Amygdala (tissue), 56 donors: Measurements from ENCODE around the gene SRGAP1.
"Not testable (repeated sequence)": the region's sequence is repeated elsewhere in the genome, so short reads cannot be mapped to it uniquely, and the experiment has no call there.

ENCODE experiments used
- DNase-seq, 56 donors: peaks; one replicate each; lab custom pipeline; 2025; lab: John Stamatoyannopoulos, UW

SRGAP1 gene

GRCh38 chr12:64065881-64066451 is 221.5 kb downstream of the SRGAP1 start:
- no peak for DNase-seq

- DNase-seq = no peak
Measured at GRCh38 chr12:64066776-64067175, 222.3 kb downstream of the SRGAP1 start.

- DNase-seq = no peak
Measured at GRCh38 chr12:64070454-64070853, 226.0 kb downstream of the SRGAP1 start.

DNA sequence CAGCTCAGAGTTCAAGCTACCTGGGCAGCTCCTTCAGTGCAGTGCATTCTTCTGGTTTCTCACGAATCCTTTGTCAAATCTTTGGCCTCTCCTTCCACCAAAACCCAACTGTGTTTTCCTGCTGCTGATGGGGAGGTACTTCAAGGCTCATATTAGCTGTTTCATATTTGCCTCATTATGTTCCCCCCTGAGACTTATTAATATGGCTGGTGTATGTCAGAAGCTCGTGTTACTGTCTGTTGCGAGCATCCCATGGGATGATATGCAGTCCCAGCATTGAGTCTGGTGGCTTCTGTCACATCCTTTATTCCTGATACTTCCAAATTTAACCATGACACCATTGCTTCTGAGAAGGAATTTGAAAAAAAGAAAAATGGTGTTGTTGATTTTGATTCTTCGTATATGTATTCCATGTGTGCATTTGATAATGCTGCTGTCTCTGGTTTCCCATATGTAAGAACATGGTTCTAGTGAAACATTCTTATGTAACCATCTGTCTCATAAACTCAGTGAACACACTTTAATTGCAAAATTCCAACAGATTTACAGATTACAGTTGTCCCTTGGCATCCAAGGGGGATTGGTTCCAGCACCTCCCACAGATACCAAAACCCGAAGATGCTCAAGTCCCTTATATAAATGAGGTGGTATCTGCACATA is 228.5 kb downstream of the SRGAP1 start:
- no peak for DNase-seq

DNA sequence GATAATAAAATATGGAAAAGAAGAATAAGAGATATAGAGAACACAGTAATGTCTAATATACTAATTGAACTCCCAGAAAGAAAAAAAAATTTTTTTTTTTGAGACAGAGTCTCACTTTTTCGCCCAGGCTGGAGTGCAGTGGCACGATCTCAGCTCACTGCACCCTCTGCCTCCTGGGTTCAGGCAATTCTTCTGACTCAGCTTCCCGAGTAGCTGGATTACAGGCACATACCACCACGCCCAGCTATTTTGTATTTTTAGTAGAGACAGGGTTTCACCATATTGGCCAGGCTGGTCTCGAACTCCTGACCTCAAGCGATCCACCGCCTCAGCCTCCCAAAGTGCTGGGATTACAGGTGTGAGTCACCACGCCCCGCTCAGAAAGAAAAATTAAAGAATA is 232.1 kb downstream of the SRGAP1 start:
- not testable (repeated sequence) for DNase-seq

- no peak for DNase-seq
Measured at GRCh38 chr12:64077922-64078321, 233.4 kb downstream of the SRGAP1 start.

DNA sequence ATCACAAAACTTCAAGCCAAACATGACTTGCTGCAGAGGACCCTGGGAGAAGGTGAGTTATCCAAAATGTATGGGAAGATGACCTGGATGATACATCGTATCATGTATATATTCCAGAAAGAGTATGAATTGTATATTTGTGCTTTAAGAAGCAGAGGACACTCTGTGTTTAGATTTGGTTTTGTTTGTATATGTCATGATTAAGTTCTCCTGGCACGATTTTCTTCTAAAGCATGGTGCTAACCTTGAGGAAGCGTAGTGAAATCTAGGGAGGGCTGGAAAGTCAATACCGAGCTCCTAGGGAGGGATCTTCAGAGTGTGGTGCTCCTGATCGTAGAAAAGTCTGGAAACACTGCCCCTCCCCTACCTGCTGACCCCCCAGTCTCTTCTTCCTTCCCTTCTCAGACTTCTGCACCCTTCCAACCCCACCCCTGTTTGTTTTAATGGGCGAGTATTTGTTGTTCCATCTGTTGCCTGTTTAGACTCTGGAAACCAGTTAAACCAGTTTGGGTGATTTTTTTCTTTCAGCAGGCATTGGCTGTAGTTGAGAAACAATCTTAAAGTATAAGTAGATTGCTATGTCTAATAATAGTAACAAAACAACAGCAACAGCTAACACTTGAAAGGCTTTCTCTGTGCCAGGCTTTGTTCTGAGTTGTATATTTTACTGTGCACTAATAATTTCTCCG is 236.0 kb downstream of the SRGAP1 start:
- DNase-seq = no peak

DNA sequence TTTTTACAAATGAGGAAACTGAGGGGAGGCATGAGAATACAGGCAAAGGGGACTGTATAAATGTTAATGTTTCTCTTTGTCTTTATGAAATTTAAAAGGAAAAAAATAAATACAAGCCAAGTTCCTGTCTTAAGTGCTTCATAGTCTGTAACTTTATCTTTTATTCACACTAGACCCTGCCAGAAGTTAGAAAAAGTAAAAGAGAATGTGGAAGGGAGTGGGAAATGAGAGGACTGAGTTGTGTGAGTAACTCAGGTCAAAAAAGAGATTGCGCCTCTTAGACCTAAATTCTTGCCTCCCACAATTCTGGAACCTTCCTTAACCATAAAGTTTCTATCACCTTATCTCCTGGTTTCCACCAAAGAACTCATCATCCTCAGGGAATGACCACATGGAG is 236.5 kb downstream of the SRGAP1 start:
- no peak for DNase-seq

GRCh38 chr12:64082116-64082515 is 237.6 kb downstream of the SRGAP1 start:
- DNase-seq = no peak

DNA sequence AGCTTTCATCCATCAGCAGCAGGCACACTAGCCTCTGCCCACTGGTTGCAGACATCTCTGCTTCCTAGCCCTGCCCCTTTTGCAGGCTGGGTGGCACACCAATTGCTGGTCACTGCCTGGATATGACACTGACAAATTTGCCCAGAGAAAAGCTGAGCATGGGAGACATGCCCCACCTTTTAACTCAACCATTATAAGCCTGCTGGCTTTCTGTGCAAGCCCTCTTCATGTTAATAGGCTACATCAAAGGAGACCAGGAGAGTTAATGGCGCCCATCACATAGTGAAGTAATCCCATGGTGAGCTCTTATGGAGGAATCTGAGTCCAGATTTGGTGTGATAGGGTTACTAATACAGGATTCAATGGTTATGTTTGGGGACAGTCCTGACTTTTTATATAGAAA is 238.4 kb downstream of the SRGAP1 start:
- DNase-seq = peak in 2 of 56 donors; percentile 11 to 24

DNA sequence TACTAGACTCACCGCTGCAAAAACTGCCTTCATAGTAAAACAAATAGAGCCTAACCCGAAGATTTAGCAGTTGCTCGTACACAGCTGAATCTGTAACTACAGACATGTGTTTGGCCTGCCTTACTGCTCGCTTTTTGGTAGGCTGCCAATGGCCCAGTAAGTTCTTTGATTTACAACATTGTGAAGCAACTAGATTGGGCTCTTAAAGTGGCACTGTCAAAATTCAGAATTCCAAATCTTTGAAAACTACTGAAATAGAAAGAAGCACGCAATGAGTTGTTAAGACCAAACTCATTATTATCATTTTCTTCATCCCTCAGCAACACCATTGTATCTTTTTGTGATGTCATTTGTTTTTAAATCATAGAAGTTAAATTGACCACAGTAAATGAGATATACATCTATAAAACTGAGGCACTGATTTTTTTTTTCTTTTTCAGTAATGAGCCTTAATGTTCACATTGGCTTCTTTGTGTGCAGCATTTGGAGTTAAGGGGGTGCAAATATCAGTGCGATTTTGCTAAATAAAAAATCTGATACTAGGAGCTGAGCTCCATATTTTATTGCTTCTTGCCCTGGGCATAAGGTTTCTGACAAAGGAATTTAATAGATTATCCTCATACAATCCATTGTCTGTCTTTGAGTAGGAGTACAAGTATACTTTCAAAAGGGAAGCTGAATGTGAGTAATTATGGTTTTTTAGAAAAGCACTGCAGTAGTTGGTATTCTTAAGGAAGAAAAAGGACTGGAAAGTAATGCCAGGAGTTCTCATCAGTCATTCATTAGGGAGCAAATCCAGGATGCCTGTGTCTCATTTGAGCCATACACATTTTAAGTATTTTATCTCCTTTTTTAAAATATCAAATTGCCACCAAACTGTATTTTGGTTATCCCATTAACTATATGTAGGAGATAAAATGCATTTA is 239.0 kb downstream of the SRGAP1 start:
- DNase-seq = peak in 45 of 56 donors; percentile 2 to 85 (median 43)

DNA sequence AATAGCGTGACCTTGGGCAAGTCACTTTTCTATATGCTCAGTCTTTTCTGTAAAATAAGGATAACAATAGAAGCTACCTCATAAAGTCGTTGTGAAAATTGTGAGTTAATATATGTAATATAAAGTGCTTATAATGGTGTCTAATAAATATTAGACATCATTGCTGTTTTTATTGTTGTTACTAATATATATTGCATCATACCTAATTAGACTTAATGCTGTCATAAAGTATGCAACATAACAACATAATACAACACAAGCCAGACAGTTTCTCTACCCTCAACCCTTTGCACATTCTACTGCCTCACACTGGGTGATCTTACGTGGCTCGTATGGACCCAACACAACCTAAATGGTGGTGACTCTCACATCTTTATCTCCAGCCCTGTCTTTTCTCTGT is 240.7 kb downstream of the SRGAP1 start:
- DNase-seq = no peak

- DNase-seq = no peak
Measured at GRCh38 chr12:64085996-64086395, 241.5 kb downstream of the SRGAP1 start.

- no peak for DNase-seq
Measured at GRCh38 chr12:64086946-64087345, 242.4 kb downstream of the SRGAP1 start.

DNA sequence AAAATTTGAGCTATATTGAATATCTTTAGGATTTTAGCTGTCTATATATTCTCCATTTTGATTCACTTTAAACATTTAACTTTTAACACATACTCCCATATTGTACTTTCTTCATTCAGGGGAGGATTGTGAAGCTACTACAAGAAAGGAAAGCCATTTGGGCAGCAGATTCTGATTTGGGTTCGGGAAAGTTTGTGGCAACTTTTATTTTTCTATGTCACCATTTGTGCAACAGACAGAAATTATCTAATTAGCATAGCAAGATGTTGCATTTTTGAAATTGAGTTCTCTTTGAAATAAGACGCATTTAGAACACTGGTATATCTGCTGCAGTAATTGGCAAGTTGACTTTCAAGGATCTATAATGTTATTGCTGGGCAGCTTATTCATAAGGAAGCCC is 243.3 kb downstream of the SRGAP1 start:
- no peak for DNase-seq

- peak in 11 of 56 donors; percentile 1 to 57 (median 7) for DNase-seq
Measured at GRCh38 chr12:64088431-64089349, 244.2 kb downstream of the SRGAP1 start.

GRCh38 chr12:64090047-64090446 is 245.5 kb downstream of the SRGAP1 start:
- DNase-seq = peak in 1 of 56 donors; percentile 10

DNA sequence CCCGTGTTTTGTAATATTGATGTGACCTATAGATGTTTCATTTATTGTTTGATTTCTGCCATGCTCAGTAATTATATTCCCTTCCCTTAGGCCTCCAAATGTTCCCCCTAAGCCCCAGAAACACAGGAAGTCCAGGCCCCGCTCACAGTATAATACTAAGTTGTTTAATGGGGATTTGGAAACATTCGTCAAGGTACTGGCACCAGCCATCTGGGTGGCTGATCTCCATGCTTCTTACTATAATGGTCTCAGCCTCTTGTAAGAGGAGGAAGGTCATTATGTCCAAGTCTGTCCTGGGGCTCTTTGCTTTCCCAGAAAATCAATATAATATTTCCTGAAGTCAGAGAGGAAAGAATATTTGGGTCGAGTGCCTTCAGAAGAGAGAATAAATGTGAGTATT is 246.7 kb downstream of the SRGAP1 start:
- no peak for DNase-seq

DNA sequence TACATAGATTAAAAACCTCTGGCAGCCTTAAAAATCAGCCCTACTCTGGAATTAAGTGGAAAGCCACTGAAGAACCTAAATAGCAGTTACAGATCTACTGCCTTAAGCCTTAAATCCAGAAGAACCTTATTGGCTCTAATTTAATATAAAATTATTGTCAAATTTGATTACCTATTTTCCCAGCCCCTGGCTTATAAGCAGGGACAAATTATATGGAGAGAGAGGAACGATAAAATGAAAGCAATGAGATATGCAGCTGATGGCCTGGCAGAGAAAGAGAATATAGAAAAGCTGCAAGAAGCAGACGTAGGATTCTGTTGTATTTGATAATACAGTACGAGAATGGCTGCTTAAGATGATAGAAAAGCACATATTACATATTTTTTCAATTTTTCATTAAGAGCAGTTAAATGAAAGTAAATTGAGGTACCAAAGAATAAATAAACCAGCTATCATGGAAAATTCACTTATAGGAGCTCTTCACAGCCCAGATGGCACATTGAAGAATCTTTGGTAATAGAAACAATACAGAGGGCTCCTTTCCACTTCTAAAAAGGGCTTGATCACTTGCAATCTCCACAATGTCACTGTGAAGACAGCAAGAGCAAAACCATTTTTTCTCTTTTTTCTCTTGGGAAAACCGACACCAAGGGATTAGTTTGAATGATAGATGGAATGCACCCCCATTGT is 248.2 kb downstream of the SRGAP1 start:
- no peak for DNase-seq
